HEK293T (cell line): ENCODE measurements around the gene LRBA.

Experiments
- CTCF ChIA-PET: fragments of 350-600 bp; formaldehyde crosslinking; extraction: SDS; loops from one replicate; lab custom pipeline; 2021; ENCODE audit warnings: antibody characterized with exemption, inconsistent platforms; lab: Yijun Ruan, JAX
- POLR2A ChIA-PET: fragments of 350-600 bp; formaldehyde crosslinking; extraction: SDS; loops from one replicate; lab custom pipeline; 2020; ENCODE audit warnings: antibody characterized with exemption, inconsistent platforms; lab: Yijun Ruan, JAX
- DNase-seq: peaks from one replicate; pipeline ENCODE4 v3.0.0; 2012; ENCODE audit warnings: mixed read lengths; ENCODE audit errors: extremely low spot score
- ARNT ChIP-seq: fragments of 450-650 bp; IDR thresholded peaks from 2 replicates; pipeline ENCODE4 v1.6.1; 2017; ENCODE audit warnings: mild to moderate bottlenecking
- BHLHE40 ChIP-seq: fragments of 450-650 bp; IDR thresholded peaks from 2 replicates; pipeline ENCODE4 v1.6.1; 2016; ENCODE audit warnings: mild to moderate bottlenecking, moderate library complexity, borderline replicate concordance
- CTBP1 ChIP-seq: fragments of 450-650 bp; IDR thresholded peaks from 2 replicates; pipeline ENCODE4 v1.6.1; 2016; ENCODE audit warnings: borderline replicate concordance
- ELF4 ChIP-seq: fragments of 450-650 bp; IDR thresholded peaks from 2 replicates; pipeline ENCODE4 v1.6.1; 2017; ENCODE audit warnings: antibody characterized with exemption
- FOXA1 ChIP-seq: fragments of 450-650 bp; IDR thresholded peaks from 2 replicates; pipeline ENCODE4 v1.6.1; 2016; ENCODE audit warnings: mild to moderate bottlenecking
- FOXK2 ChIP-seq: fragments of 450-650 bp; IDR thresholded peaks from 2 replicates; pipeline ENCODE4 v1.6.1; 2016; ENCODE audit warnings: mild to moderate bottlenecking
- FOXM1 ChIP-seq: fragments of 450-650 bp; IDR thresholded peaks from 2 replicates; pipeline ENCODE4 v1.6.1; 2017; ENCODE audit warnings: mild to moderate bottlenecking, borderline replicate concordance
- HDGF ChIP-seq: fragments of 450-650 bp; IDR thresholded peaks from 2 replicates; pipeline ENCODE4 v1.6.1; 2017; ENCODE audit warnings: antibody characterized with exemption, borderline replicate concordance
- L3MBTL2 ChIP-seq: fragments of 450-650 bp; conservative IDR thresholded peaks from 2 replicates; pipeline ENCODE4 v1.6.1; 2016; ENCODE audit warnings: mild to moderate bottlenecking
- LEF1 ChIP-seq: fragments of 450-650 bp; IDR thresholded peaks from 2 replicates; pipeline ENCODE4 v1.6.1; 2017; ENCODE audit warnings: mild to moderate bottlenecking, borderline replicate concordance
- NFRKB ChIP-seq: fragments of 450-650 bp; IDR thresholded peaks from 2 replicates; pipeline ENCODE4 v1.6.1; 2016; ENCODE audit warnings: mild to moderate bottlenecking, moderate library complexity
- SP1 ChIP-seq: fragments of 450-650 bp; IDR thresholded peaks from 2 replicates; pipeline ENCODE4 v1.6.1; 2017
- SUZ12 ChIP-seq: fragments of 450-650 bp; IDR thresholded peaks from 2 replicates; pipeline ENCODE4 v1.6.1; 2016; ENCODE audit warnings: mild to moderate bottlenecking
- TARDBP ChIP-seq: fragments of 450-650 bp; IDR thresholded peaks from 2 replicates; pipeline ENCODE4 v1.6.1; 2016
- ZNF384 ChIP-seq: fragments of 450-650 bp; IDR thresholded peaks from 2 replicates; pipeline ENCODE4 v1.6.1; 2016
- TF ChIP-seq, protein P1 (sequence below): fragments of 450-650 bp; IDR thresholded peaks from 2 replicates; pipeline ENCODE4 v1.6.1; 2016

The LRBA gene

DNA sequence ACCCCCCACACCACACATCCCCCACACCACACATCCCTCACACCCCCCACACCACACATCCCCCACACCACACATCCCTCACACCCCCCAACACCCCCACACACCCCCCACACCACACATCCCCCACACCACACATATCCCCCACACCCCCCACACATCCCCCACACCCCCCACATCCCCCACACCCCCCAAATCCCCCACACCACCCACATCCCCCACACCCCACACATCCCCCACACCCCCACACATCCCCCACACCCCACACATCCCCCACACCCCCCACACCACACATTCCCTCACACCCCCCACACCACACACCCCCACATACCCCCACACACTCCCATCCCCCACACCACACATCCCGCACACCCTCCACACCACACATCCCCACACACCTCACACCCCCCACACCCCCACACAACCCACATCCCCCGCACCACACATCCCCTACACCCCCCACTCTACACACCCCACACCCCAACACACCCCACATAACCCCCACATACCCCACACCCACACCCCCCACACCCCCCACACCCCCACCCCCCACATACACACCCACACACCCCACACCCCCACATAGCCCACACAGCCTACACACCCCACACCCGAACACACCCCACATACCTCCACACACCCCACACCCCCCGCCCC, 764.0 kb downstream of the LRBA start:
- no peak for DNase-seq
- TF ChIP-seq CTBP1 (no peak), FOXM1 (no peak), BHLHE40 (no peak), L3MBTL2 (no peak), SUZ12 (no peak), FOXK2 (no peak), FOXA1 (no peak), NFRKB (no peak), HDGF (no peak), ARNT (no peak), ELF4 (no peak), LEF1 (no peak), ZNF384 (no peak), SP1 (no peak), TARDBP (no peak)
- TF ChIP-seq, protein P1, sequence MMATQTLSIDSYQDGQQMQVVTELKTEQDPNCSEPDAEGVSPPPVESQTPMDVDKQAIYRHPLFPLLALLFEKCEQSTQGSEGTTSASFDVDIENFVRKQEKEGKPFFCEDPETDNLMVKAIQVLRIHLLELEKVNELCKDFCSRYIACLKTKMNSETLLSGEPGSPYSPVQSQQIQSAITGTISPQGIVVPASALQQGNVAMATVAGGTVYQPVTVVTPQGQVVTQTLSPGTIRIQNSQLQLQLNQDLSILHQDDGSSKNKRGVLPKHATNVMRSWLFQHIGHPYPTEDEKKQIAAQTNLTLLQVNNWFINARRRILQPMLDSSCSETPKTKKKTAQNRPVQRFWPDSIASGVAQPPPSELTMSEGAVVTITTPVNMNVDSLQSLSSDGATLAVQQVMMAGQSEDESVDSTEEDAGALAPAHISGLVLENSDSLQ, result no peak
- ChIA-PET POLR2A (no interaction called here), CTCF (no interaction called here)

DNA sequence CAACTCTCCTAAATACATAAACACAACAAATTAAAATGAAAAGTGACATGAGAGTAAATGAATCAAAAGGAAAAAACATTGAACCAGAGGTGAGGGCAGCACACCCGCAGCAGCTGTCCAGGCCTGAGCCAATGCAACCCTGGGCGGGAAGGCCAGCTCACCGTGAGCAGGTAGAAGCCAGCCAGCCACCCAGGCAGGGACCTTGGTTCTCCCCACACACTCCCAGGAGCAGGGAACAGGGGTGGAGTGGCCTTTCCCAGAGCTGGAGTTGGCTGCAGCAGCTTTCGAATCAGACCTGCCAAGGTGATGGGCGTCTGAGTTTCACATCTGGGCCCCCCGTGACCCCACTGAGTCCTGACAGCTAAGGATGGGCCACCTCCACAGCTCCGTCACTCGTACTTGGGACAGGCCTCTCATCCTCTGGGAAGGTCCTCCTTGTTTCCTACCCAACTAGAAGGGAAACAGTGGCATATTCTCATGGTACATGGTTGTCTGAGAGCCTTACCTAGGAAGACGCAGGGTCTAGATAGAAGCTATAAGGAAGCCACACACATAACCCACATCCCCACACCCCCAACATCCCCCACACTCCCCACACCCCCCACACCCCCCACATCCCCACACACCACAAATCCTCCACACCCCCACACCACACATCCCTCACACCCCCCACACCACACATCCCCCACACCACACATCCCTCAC, 764.6 kb downstream of the LRBA start:
- DNase-seq, result no peak
- CTCF ChIA-PET, result no interaction called here
- POLR2A ChIA-PET, result no interaction called here
- TF ChIP-seq, protein P1, result no peak
- TF ChIP-seq FOXK2, result no peak
- TF ChIP-seq NFRKB, result no peak
- no peak for TF ChIP-seq SUZ12

DNA sequence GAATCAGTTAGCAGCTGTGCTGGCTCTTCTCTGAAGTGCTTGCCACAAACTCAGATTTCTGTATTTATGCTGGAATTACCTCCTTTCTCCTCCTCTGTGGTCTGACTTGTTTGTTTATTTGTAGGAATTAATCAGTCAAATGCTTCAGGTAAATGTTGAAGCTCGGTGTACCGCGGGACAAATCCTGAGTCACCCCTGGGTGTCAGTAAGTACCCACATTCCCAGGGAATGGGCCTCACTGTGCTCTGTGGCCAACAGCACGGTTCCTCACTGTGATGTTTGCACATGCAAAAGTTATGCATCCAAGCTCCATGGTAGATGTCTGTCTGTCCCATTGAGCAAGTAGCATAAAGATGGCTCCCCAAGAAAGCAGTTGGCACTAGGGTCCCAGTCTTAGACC, 766.9 kb downstream of the LRBA start:
- no peak for DNase-seq
- TF ChIP-seq TARDBP (no peak), L3MBTL2 (no peak), ZNF384 (no peak), ELF4 (no peak), FOXM1 (no peak), SUZ12 (no peak), SP1 (no peak), BHLHE40 (no peak), FOXK2 (no peak)
- POLR2A ChIA-PET, result no interaction called here
- CTCF ChIA-PET, result interaction anchor here (1.0 kb wide), 1 partner anchor 619 kb away, joined by 4 read pairs; no protein-coding TSS in a partner anchor

DNA sequence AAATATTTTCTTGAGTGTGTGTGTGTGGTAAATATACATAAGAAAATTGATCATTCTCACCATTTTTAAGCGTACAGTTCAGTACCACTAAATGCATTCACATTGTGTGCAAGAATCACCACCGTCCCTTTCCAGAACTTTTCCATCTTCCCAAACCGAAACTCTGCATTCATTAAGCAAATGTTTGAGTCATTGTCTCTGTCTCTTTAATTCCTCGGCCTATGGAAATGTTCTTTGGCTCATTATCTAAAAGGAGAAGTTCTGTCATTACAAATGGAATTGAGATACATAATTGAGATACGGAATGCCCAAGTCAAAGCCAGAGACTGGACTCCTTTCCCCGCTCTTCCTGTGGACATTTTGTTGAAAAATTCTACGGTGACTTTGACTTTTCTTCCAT, 767.9 kb downstream of the LRBA start:
- TF ChIP-seq FOXK2, result no peak
- no peak for TF ChIP-seq ARNT
- TF ChIP-seq, protein P1, result no peak
- TF ChIP-seq SUZ12, result no peak
- no peak for TF ChIP-seq BHLHE40
- no peak for TF ChIP-seq L3MBTL2
- no peak for TF ChIP-seq ZNF384
- no peak for TF ChIP-seq SP1
- no peak for TF ChIP-seq NFRKB
- no peak for TF ChIP-seq ELF4
- no peak for TF ChIP-seq FOXM1
- TF ChIP-seq CTBP1, result no peak
- no peak for TF ChIP-seq TARDBP
- TF ChIP-seq LEF1, result no peak
- TF ChIP-seq FOXA1, result no peak
- no peak for DNase-seq
- ChIA-PET POLR2A (no interaction called here), CTCF (no interaction called here)

DNA sequence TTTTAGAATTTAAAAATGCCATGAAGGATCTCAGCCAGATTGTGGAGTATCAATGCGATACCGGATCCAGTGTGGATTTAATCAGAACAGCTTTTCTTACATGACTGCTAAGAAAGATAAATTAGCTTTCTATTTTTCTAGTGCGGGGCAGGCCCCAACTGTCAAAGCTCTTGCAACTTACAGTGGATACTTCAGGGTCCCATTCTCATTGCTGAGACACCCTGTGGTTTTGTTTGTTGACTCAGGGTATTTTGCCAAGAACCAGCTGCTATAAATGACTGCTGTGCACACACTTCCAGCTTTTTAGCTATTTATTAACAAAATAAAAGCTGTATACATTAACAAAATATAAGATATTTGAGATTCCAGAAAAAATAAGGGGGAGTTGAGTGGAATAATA, 770.5 kb downstream of the LRBA start:
- POLR2A ChIA-PET, result no interaction called here
- DNase-seq, result peak; percentile 53
- TF ChIP-seq CTBP1 (no peak), BHLHE40 (no peak), ZNF384 (no peak), HDGF (no peak), SP1 (no peak), ARNT (no peak), FOXM1 (no peak), TARDBP (no peak), FOXA1 (peak; percentile 61; the same call in 1 of the 2 replicates), SUZ12 (no peak), NFRKB (no peak), FOXK2 (no peak), L3MBTL2 (no peak), LEF1 (no peak), ELF4 (no peak)
- TF ChIP-seq, protein P1, result peak; percentile 69
- CTCF ChIA-PET, result interaction anchor here (0.6 to 1.9 kb wide), 6 partner anchors 11 to 235 kb away, joined by 3 to 6 read pairs (median 4); no protein-coding TSS in a partner anchor
